Liver (tissue), 9 donors: ENCODE results near the gene SMIM11. TPM values are rescaled to one million over a fixed set of nuclear protein-coding genes. Genes with fewer than 3 reads are reported as not detected.

ENCODE experiments used
- DNase-seq: peaks from one replicate; pipeline ENCODE4 v3.0.0-alpha.2; 2017; ENCODE audit warnings: low spot score
- H3K27ac ChIP-seq, 2 donors: one replicate each; pipeline ENCODE4 v1.7.0; 2013; ENCODE audit warnings: inconsistent platforms in 2 of 2, low read length in 2 of 2, control low read depth in 1 of 2, low read depth in 1 of 2, mild to moderate bottlenecking in 1 of 2
- H3K27me3 ChIP-seq, 4 donors: one replicate each; pipeline versions ENCODE4 v1.6.1 to v1.7.0; 2013; ENCODE audit warnings: low read length in 3 of 4, inconsistent platforms in 1 of 4, mild to moderate bottlenecking in 1 of 4, moderate library complexity in 1 of 4; ENCODE audit not compliant: control insufficient read depth in 4 of 4, insufficient read depth in 4 of 4
- H3K36me3 ChIP-seq, 4 donors: one replicate each; pipeline versions ENCODE4 v1.6.1 to v1.7.0; 2013; ENCODE audit warnings: low read length in 3 of 4, mild to moderate bottlenecking in 3 of 4, low read depth in 1 of 4, moderate library complexity in 1 of 4; ENCODE audit not compliant: control insufficient read depth in 4 of 4, insufficient read depth in 3 of 4
- H3K4me1 ChIP-seq, 4 donors: one replicate each; pipeline versions ENCODE4 v1.6.1 to v1.7.0; 2013; ENCODE audit warnings: low read length in 3 of 4, mild to moderate bottlenecking in 3 of 4, moderate library complexity in 1 of 4; ENCODE audit not compliant: control insufficient read depth in 4 of 4, insufficient read depth in 4 of 4
- H3K4me3 ChIP-seq, 3 donors: one replicate each; pipeline versions ENCODE4 v1.6.1 to v1.7.0; 2013; ENCODE audit warnings: low read length in 3 of 3, control low read depth in 1 of 3, low read depth in 1 of 3, mild to moderate bottlenecking in 1 of 3
- H3K9ac ChIP-seq, 2 donors: one replicate each; pipeline ENCODE4 v1.7.0; 2013; ENCODE audit warnings: low read length in 2 of 2, mild to moderate bottlenecking in 2 of 2, moderate library complexity in 2 of 2, control low read depth in 1 of 2, low read depth in 1 of 2
- H3K9me3 ChIP-seq, 4 donors: one replicate each; pipeline versions ENCODE4 v1.6.1 to v1.7.0; 2013; ENCODE audit warnings: low read length in 3 of 4; ENCODE audit not compliant: control insufficient read depth in 4 of 4
- ATF3 ChIP-seq: IDR thresholded peaks from 2 replicates; pipeline ENCODE4 v1.6.1; 2016; ENCODE audit warnings: antibody characterized with exemption
- CTCF ChIP-seq: fragments of 150-350 bp; IDR thresholded peaks from 2 replicates; pipeline ENCODE4 v1.5.1; 2017; ENCODE audit warnings: improper control_type of control experiment, low read depth, low read length; ENCODE audit not compliant: missing input control
- EGR1 ChIP-seq, 2 donors: IDR thresholded peaks; 2 replicates each; pipeline ENCODE4 v1.6.1; 2016 to 2018; ENCODE audit warnings: antibody characterized with exemption in 2 of 2, low read depth in 2 of 2
- FOXA1 ChIP-seq: IDR thresholded peaks from 2 replicates; pipeline ENCODE4 v1.6.1; 2016; ENCODE audit warnings: antibody characterized with exemption
- FOXA2 ChIP-seq: IDR thresholded peaks from 2 replicates; pipeline ENCODE4 v1.6.1; 2016; ENCODE audit warnings: antibody characterized with exemption
- GABPA ChIP-seq, 2 donors: IDR thresholded peaks in 1 of 2; conservative IDR thresholded peaks in 1 of 2; 2 replicates each; pipeline ENCODE4 v1.6.1; 2016; ENCODE audit warnings: antibody characterized with exemption in 2 of 2, mild to moderate bottlenecking in 1 of 2, moderate library complexity in 1 of 2
- HNF4A ChIP-seq, 2 donors: conservative IDR thresholded peaks; 2 replicates each; pipeline ENCODE4 v1.6.1; 2016; ENCODE audit warnings: antibody characterized with exemption in 2 of 2, mild to moderate bottlenecking in 2 of 2
- HNF4G ChIP-seq: IDR thresholded peaks from 2 replicates; pipeline ENCODE4 v1.6.1; 2016; ENCODE audit warnings: antibody characterized with exemption
- JUND ChIP-seq, 2 donors: IDR thresholded peaks; 2 replicates each; pipeline ENCODE4 v1.6.1; 2016; ENCODE audit warnings: antibody characterized with exemption in 2 of 2
- MAX ChIP-seq: IDR thresholded peaks from 2 replicates; pipeline ENCODE4 v1.6.1; 2016; ENCODE audit warnings: antibody characterized with exemption
- NR2F2 ChIP-seq: IDR thresholded peaks from 2 replicates; pipeline ENCODE4 v1.6.1; 2016; ENCODE audit warnings: antibody characterized with exemption
- RAD21 ChIP-seq, 2 donors: IDR thresholded peaks; 2 replicates each; pipeline ENCODE4 v1.6.1; 2016; ENCODE audit warnings: antibody characterized with exemption in 2 of 2, mild to moderate bottlenecking in 2 of 2
- REST ChIP-seq: IDR thresholded peaks from 2 replicates; pipeline ENCODE4 v1.6.1; 2016; ENCODE audit warnings: antibody characterized with exemption, mild to moderate bottlenecking
- RXRA ChIP-seq, 2 donors: IDR thresholded peaks; 2 replicates each; pipeline ENCODE4 v1.6.1; 2017 to 2018; ENCODE audit warnings: antibody characterized with exemption in 2 of 2, mild to moderate bottlenecking in 1 of 2
- SP1 ChIP-seq: IDR thresholded peaks from 2 replicates; pipeline ENCODE4 v1.6.1; 2018; ENCODE audit warnings: antibody characterized with exemption, mild to moderate bottlenecking
- TAF1 ChIP-seq: conservative IDR thresholded peaks from 2 replicates; pipeline ENCODE4 v1.6.1; 2016; ENCODE audit warnings: antibody characterized with exemption, mild to moderate bottlenecking
- YY1 ChIP-seq: IDR thresholded peaks from 2 replicates; pipeline ENCODE4 v1.6.1; 2016; ENCODE audit warnings: antibody characterized with exemption, mild to moderate bottlenecking
- ZBTB33 ChIP-seq: IDR thresholded peaks from 2 replicates; pipeline ENCODE4 v1.6.1; 2016; ENCODE audit warnings: antibody characterized with exemption
- WGBS: extraction: QIAGEN DNeasy Blood & Tissue Kit; methylation state at CpG from one replicate; pipeline ENCODE4 v1.1.7; 2013; 5-methylcytosine and 5-hydroxymethylcytosine counted together
- polyA plus RNA-seq, 2 donors: library from polyadenylated mRNA; stranded (reverse) in 1 of 2; unstranded in 1 of 2; fragments of 200-250 nt in 1 of 2; fragments of >200 nt in 1 of 2; fragmentation: Nextera tagmentation in 1 of 2; extraction: Ambion mirVana in 1 of 2; gene quantifications; one replicate each; pipeline versions ENCODE4 v1.2.1 to v1.2.3, GENCODE V29; 2013 to 2015
- total RNA-seq, 2 donors: library from RNA; depleted of rRNA; stranded (reverse); fragments of >200 nt; gene quantifications; one replicate each; pipeline ENCODE4 v1.2.3, GENCODE V29; 2014
- donor health status: healthy.
- donor health status: healthy.
- donor health status: healthy.
- donor health status: healthy.
- donor health status: healthy.

The SMIM11 gene
- total and polyA plus RNA-seq, 4 donors = 1.1 to 7.1 (median 5.6) TPM

GRCh38 chr21:34364921-34365320 is 10.4 kb upstream of the SMIM11 start (continued):
- TF ChIP-seq ZBTB33 (no peak), RXRA (IDR thresholded peaks at IDR 0.05) (no peak), ATF3 (no peak), FOXA2 (no peak)

GRCh38 chr21:34365809-34366208 is 9.5 kb upstream of the SMIM11 start:
- no peaks in the 10 kb centered on the region for H3K36me3 ChIP-seq
- H3K9me3 ChIP-seq = no peaks in the 10 kb centered on the region
- no peak for DNase-seq
- H3K9ac ChIP-seq = no peak overlapping the region
- 89% methylated on average over 6 of the region's 6 CpGs for WGBS
- H3K27me3 ChIP-seq = no peaks in the 10 kb centered on the region
- no peak overlapping the region for H3K4me3 ChIP-seq
- H3K27ac ChIP-seq = no peak overlapping the region
- peaks cover 0 to 4% (median 0%) of the 10 kb centered on the region in 4 donors for H3K4me1 ChIP-seq
- no peak for TF ChIP-seq ATF3
- TF ChIP-seq YY1 = no peak
- TF ChIP-seq SP1 = no peak
- no peak for TF ChIP-seq MAX
- TF ChIP-seq FOXA1 = no peak
- no peak for TF ChIP-seq HNF4A (conservative IDR thresholded peaks at IDR 0.05)
- no peak for TF ChIP-seq TAF1
- no peak for TF ChIP-seq CTCF
- TF ChIP-seq REST = no peak
- TF ChIP-seq HNF4G = no peak
- no peak for TF ChIP-seq ZBTB33
- TF ChIP-seq RAD21 (IDR thresholded peaks at IDR 0.05) = no peak
- TF ChIP-seq NR2F2 = no peak
- TF ChIP-seq GABPA (IDR thresholded peaks at IDR 0.05 in 1 of 2, conservative IDR thresholded peaks at IDR 0.05 in 1 of 2) = no peak
- no peak for TF ChIP-seq FOXA2
- TF ChIP-seq EGR1 (IDR thresholded peaks at IDR 0.05; ENCODE audit: low read depth in 2 of 2) = no peak
- TF ChIP-seq JUND (IDR thresholded peaks at IDR 0.05) = no peak
- TF ChIP-seq RXRA (IDR thresholded peaks at IDR 0.05) = no peak
